ENCODE results near the gene BCAS3. TPM values are rescaled to one million over a fixed set of nuclear protein-coding genes. Genes with fewer than 3 reads are reported as not detected.

The BCAS3 gene
- polyA plus RNA-seq, 1 donor from 2014 or later = 21.6 TPM

- Histone ChIP-seq H3F3A (ENCODE audit: insufficient read depth, low read length, poor library complexity, severe bottlenecking) (no peaks in the 10 kb centered on the region), H3K4me2 (ENCODE audit: low read length) (no peak overlapping the region), H3K9me2 (ENCODE audit: insufficient read depth, low read length) (no peaks in the 10 kb centered on the region), H3K36me3 (ENCODE audit: insufficient read depth, low read length) (no peaks in the 10 kb centered on the region), H3K9me3 (ENCODE audit: low read length) (no peaks in the 10 kb centered on the region), H4K20me1 (ENCODE audit: insufficient read depth) (no peaks in the 10 kb centered on the region), H3K27ac (ENCODE audit: low read length) (no peak overlapping the region), H3K9ac (ENCODE audit: low read length) (no peak overlapping the region), H3K27me3 (ENCODE audit: insufficient read depth, low read depth, low read length) (no peaks in the 10 kb centered on the region), H2AFZ (ENCODE audit: low read depth, low read length) (no peak overlapping the region), H3K79me2 (replicated peaks; ENCODE audit: insufficient read depth, low read length) (no peaks in the 10 kb centered on the region), H3K4me3 (ENCODE audit: low read length) (no peak overlapping the region)
- TF ChIP-seq RAD21 (conservative IDR thresholded peaks at IDR 0.05) = no peak
- no peak for TF ChIP-seq CTCF (IDR thresholded peaks at IDR 0.05; ENCODE audit: poor library complexity, severe bottlenecking)
- no peak for TF ChIP-seq REST (IDR thresholded peaks at IDR 0.05; ENCODE audit: borderline replicate concordance)
- TF ChIP-seq SMC3 (conservative IDR thresholded peaks at IDR 0.05; ENCODE audit: poor library complexity) = no peak
- TF ChIP-seq TAF1 (IDR thresholded peaks at IDR 0.05; ENCODE audit: low read depth) = no peak
- TF ChIP-seq MXI1 (conservative IDR thresholded peaks at IDR 0.05; ENCODE audit: poor library complexity, severe bottlenecking) = no peak
- TF ChIP-seq EP300 (conservative IDR thresholded peaks at IDR 0.05; ENCODE audit: poor library complexity, severe bottlenecking) = no peak
Observed at GRCh38 chr17:60939318-60939717, 261.7 kb downstream of the BCAS3 start.

GRCh38 chr17:60941028-60941427 is 263.4 kb downstream of the BCAS3 start:
- Histone ChIP-seq H3K4me2 (ENCODE audit: low read length) (no peak overlapping the region), H3K4me3 (ENCODE audit: low read length) (no peak overlapping the region), H3K27ac (ENCODE audit: low read length) (no peak overlapping the region), H4K20me1 (ENCODE audit: insufficient read depth) (no peaks in the 10 kb centered on the region), H3F3A (ENCODE audit: insufficient read depth, low read length, poor library complexity, severe bottlenecking) (no peaks in the 10 kb centered on the region), H2AFZ (ENCODE audit: low read depth, low read length) (no peak overlapping the region), H3K79me2 (replicated peaks; ENCODE audit: insufficient read depth, low read length) (no peaks in the 10 kb centered on the region), H3K9ac (ENCODE audit: low read length) (no peak overlapping the region), H3K9me3 (ENCODE audit: low read length) (no peaks in the 10 kb centered on the region), H3K9me2 (ENCODE audit: insufficient read depth, low read length) (no peaks in the 10 kb centered on the region), H3K36me3 (ENCODE audit: insufficient read depth, low read length) (no peaks in the 10 kb centered on the region), H3K27me3 (ENCODE audit: insufficient read depth, low read depth, low read length) (no peaks in the 10 kb centered on the region)
- TF ChIP-seq POLR2AphosphoS5 (IDR thresholded peaks at IDR 0.05) (no peak), CTCF (IDR thresholded peaks at IDR 0.05; ENCODE audit: poor library complexity, severe bottlenecking) (no peak), EP300 (conservative IDR thresholded peaks at IDR 0.05; ENCODE audit: poor library complexity, severe bottlenecking) (no peak), EZH2 (IDR thresholded peaks at IDR 0.05; ENCODE audit: borderline replicate concordance, insufficient read depth, low read length, poor library complexity, severe bottlenecking) (no peak), TAF1 (IDR thresholded peaks at IDR 0.05; ENCODE audit: low read depth) (no peak), MXI1 (conservative IDR thresholded peaks at IDR 0.05; ENCODE audit: poor library complexity, severe bottlenecking) (no peak)
